OCI-LY7 (cell line): ENCODE data around the gene VENTX. TPM values are rescaled to one million over a fixed set of nuclear protein-coding genes. Genes with fewer than 3 reads are reported as not detected.

Experiments used
- BruUV-seq: library from RNA; stranded (reverse); fragments of 400-500 nt; replicated peaks from 2 replicates; lab custom pipeline; 2021; lab: Mats Ljungman, UMichigan
- CTCF ChIA-PET: fragments of 300-600 bp; sonication (Branson Sonifier 250); formaldehyde crosslinking; loops from one replicate; lab custom pipeline; 2022; ENCODE audit warnings: antibody characterized with exemption; ENCODE audit not compliant: unreplicated experiment; lab: Charles Lee
- POLR2A ChIA-PET: fragments of 300-600 bp; sonication (Branson Sonifier 250); formaldehyde crosslinking; loops from one replicate; lab custom pipeline; 2022; ENCODE audit warnings: antibody characterized with exemption; lab: Charles Lee
- DNase-seq: peaks from one replicate; pipeline ENCODE4 v3.0.0-alpha.2; 2015; ENCODE audit warnings: low spot score
- H2AFZ ChIP-seq: fragments of 200-600 bp; sonication (generic), shearing (Covaris generic); 2 replicates; pipeline ENCODE4 v1.6.1; 2014; ENCODE audit warnings: mild to moderate bottlenecking, antibody characterized with exemption, low read length, moderate library complexity
- H3K27ac ChIP-seq: fragments of 200-600 bp; sonication (generic); 2 replicates; pipeline ENCODE4 v1.5.1; 2014; ENCODE audit warnings: mixed run types, low read depth, mild to moderate bottlenecking, moderate library complexity, low read length, inconsistent platforms; ENCODE audit not compliant: poor library complexity, severe bottlenecking
- H3K36me3 ChIP-seq: fragments of 200-600 bp; sonication (generic); 2 replicates; pipeline ENCODE4 v1.6.1; 2014; ENCODE audit warnings: mild to moderate bottlenecking, antibody characterized with exemption, low read length, moderate library complexity, mixed read lengths; ENCODE audit not compliant: insufficient read depth
- H3K4me1 ChIP-seq: fragments of 200-600 bp; sonication (generic); 2 replicates; pipeline ENCODE4 v1.5.1; 2014; ENCODE audit warnings: mild to moderate bottlenecking, low read length; ENCODE audit not compliant: insufficient read depth, poor library complexity, severe bottlenecking
- H3K4me2 ChIP-seq: fragments of 200-600 bp; sonication (generic); 2 replicates; pipeline ENCODE4 v1.6.1; 2014; ENCODE audit warnings: mild to moderate bottlenecking, low read length
- H3K4me3 ChIP-seq: fragments of 200-600 bp; sonication (generic); 2 replicates; pipeline ENCODE4 v1.5.1; 2014; ENCODE audit warnings: mild to moderate bottlenecking, low read depth, low read length; ENCODE audit not compliant: poor library complexity, severe bottlenecking
- H3K79me2 ChIP-seq: fragments of 200-600 bp; sonication (generic); 2 replicates; pipeline ENCODE4 v1.6.1; 2016; ENCODE audit warnings: low read depth, mild to moderate bottlenecking, low read length, moderate library complexity, mixed read lengths; ENCODE audit not compliant: insufficient read depth
- H3K9me2 ChIP-seq: fragments of 200-600 bp; sonication (generic); 2 replicates; pipeline ENCODE4 v1.6.1; 2016; ENCODE audit warnings: mild to moderate bottlenecking, low read length, mixed read lengths; ENCODE audit not compliant: insufficient read depth
- H3K9me3 ChIP-seq: fragments of 200-600 bp; sonication (generic); 2 replicates; pipeline ENCODE4 v1.6.1; 2014; ENCODE audit warnings: mild to moderate bottlenecking, mixed run types, low read length, mixed read lengths
- H4K20me1 ChIP-seq: fragments of 200-600 bp; sonication (generic); 2 replicates; pipeline ENCODE4 v1.6.1; 2014; ENCODE audit warnings: mild to moderate bottlenecking, antibody characterized with exemption, low read length, moderate library complexity, mixed read lengths; ENCODE audit not compliant: insufficient read depth
- EZH2phosphoT487 ChIP-seq: fragments of 200-600 bp; sonication (generic); IDR thresholded peaks from 2 replicates; pipeline ENCODE4 v1.6.1; 2018; ENCODE audit warnings: low read depth, borderline replicate concordance, mild to moderate bottlenecking, mixed run types, antibody characterized with exemption, low read length, moderate library complexity, mixed read lengths
- intact Hi-C: fragments of 100-400 bp; cut with micrococcal nuclease; formaldehyde crosslinking; loops from one replicate; pipeline ENCODE4 v1.10.0; 2022; ENCODE audit not compliant: unreplicated experiment
- total RNA-seq, 2 experiments: library from RNA; depleted of rRNA in 1 of 2; stranded (reverse); fragments of >200 nt in 1 of 2; shearing (Covaris generic) in 1 of 2; gene quantifications; 2 replicates each; pipeline ENCODE4 v1.2.3, GENCODE V29; 2014 to 2022
- TF ChIP-seq, protein P1 (sequence below): fragments of 200-600 bp; sonication (generic); conservative IDR thresholded peaks from 2 replicates; pipeline ENCODE4 v1.5.1; 2014; ENCODE audit warnings: mild to moderate bottlenecking, antibody characterized with exemption, low read length, moderate library complexity, mixed read lengths

The VENTX gene
- total RNA-seq, 2 experiments from 2014 or later = not detected

GRCh38 chr10:133189256-133189655, 48.4 kb upstream of the VENTX start:
- CTCF ChIA-PET = no interaction called here
- Histone ChIP-seq H2AFZ (no peak overlapping the region), H3K36me3 (no peaks in the 10 kb centered on the region), H3K9me2 (no peaks in the 10 kb centered on the region), H3K4me3 (no peak overlapping the region), H3K9me3 (no peaks in the 10 kb centered on the region), H4K20me1 (no peaks in the 10 kb centered on the region), H3K4me2 (no peak overlapping the region), H3K27ac (no peak overlapping the region), H3K4me1 (no peaks in the 10 kb centered on the region), H3K79me2 (no peaks in the 10 kb centered on the region)
- BruUV-seq = no TSS peak
- DNase-seq = no peak
- intact Hi-C loops = no loop called here
- no peak for TF ChIP-seq EZH2phosphoT487
- TF ChIP-seq, protein P1, sequence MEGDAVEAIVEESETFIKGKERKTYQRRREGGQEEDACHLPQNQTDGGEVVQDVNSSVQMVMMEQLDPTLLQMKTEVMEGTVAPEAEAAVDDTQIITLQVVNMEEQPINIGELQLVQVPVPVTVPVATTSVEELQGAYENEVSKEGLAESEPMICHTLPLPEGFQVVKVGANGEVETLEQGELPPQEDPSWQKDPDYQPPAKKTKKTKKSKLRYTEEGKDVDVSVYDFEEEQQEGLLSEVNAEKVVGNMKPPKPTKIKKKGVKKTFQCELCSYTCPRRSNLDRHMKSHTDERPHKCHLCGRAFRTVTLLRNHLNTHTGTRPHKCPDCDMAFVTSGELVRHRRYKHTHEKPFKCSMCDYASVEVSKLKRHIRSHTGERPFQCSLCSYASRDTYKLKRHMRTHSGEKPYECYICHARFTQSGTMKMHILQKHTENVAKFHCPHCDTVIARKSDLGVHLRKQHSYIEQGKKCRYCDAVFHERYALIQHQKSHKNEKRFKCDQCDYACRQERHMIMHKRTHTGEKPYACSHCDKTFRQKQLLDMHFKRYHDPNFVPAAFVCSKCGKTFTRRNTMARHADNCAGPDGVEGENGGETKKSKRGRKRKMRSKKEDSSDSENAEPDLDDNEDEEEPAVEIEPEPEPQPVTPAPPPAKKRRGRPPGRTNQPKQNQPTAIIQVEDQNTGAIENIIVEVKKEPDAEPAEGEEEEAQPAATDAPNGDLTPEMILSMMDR = no peak
- POLR2A ChIA-PET = no interaction called here

DNA sequence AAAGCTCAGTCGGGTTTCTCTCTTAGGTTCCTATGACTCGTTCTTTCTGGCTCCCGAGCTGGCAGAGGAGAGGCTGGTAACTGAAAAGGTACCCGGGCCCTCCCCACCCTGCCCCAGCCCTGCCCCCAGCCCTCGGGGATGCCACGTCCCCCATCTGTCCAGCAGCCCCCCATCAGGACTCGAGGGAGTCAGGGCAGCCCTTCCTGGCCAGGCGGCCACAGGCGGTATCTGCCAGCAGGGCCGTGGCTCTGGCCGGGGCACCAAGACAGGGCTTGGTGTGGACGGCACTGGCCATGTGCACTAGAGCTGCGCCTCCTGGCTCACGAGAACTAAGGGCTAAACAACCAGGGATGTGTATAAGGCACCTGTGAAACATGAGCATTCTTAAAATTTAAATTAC, 47.9 kb upstream of the VENTX start:
- H3K36me3 ChIP-seq = no peaks in the 10 kb centered on the region
- no peaks in the 10 kb centered on the region for H4K20me1 ChIP-seq
- intact Hi-C loops = no loop called here
- H3K4me3 ChIP-seq = no peak overlapping the region
- no peak overlapping the region for H3K27ac ChIP-seq
- POLR2A ChIA-PET = no interaction called here
- no peaks in the 10 kb centered on the region for H3K79me2 ChIP-seq
- no peak for TF ChIP-seq EZH2phosphoT487
- TF ChIP-seq, protein P1 = no peak
- DNase-seq = no peak
- no peaks in the 10 kb centered on the region for H3K4me1 ChIP-seq
- H3K9me2 ChIP-seq = no peaks in the 10 kb centered on the region
- H3K9me3 ChIP-seq = no peaks in the 10 kb centered on the region
- CTCF ChIA-PET = no interaction called here
- no TSS peak for BruUV-seq
- no peak overlapping the region for H3K4me2 ChIP-seq
- H2AFZ ChIP-seq = no peak overlapping the region

DNA sequence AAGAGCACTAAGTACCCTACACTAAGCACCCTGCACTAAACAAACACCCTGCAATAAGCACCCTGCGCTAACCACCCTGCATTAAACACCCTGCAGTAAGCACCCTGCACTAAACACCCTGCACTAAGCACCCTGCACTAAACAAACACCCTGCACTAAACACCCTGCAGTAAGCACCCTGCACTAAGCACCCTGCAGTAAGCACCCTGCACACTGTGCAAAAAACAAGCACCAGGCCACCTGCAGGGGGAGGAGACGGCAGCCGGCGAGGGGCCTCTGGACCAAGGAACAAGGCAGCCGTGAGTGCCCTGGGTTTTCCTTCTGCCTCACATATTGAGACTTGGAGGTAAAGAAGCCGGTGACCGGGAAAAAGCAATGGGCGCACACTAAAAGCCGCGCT, 47.4 kb upstream of the VENTX start:
- ChIA-PET CTCF (no interaction called here), POLR2A (no interaction called here)
- H4K20me1 ChIP-seq = no peaks in the 10 kb centered on the region
- no peak overlapping the region for H3K4me3 ChIP-seq
- BruUV-seq = no TSS peak
- no peak for DNase-seq
- intact Hi-C loops = no loop called here
- H3K4me2 ChIP-seq = no peak overlapping the region
- H3K9me3 ChIP-seq = no peaks in the 10 kb centered on the region
- no peak overlapping the region for H2AFZ ChIP-seq
- H3K36me3 ChIP-seq = no peaks in the 10 kb centered on the region
- H3K4me1 ChIP-seq = no peaks in the 10 kb centered on the region
- no peaks in the 10 kb centered on the region for H3K79me2 ChIP-seq
- H3K27ac ChIP-seq = no peak overlapping the region
- H3K9me2 ChIP-seq = no peaks in the 10 kb centered on the region
- no peak for TF ChIP-seq EZH2phosphoT487
- TF ChIP-seq, protein P1 = no peak
